ENCODE measurements around the gene KRT71. TPM values are rescaled to one million over a fixed set of nuclear protein-coding genes. Genes with fewer than 3 reads are reported as not detected.

The KRT71 gene
- total and polyA plus RNA-seq, 2 of the 8 experiments (the other 6 are each of a cell fraction or from before 2014, with no cell fraction given), result not detected

- Histone ChIP-seq H2BK5ac (ENCODE audit: low read depth, low read length) (no peak overlapping the region), H3K56ac (replicated peaks; ENCODE audit: insufficient read length, low read depth, low read length) (no peak overlapping the region), H3K14ac (ENCODE audit: insufficient read length) (no peak overlapping the region), H3K27ac (ENCODE audit: low read depth, low read length) (no peak overlapping the region), H3K27me3 (replicated peaks in 1 of 4; ENCODE audit: control insufficient read depth in 3 of 4, extremely low read depth in 1 of 4, insufficient read depth in 3 of 4, low read length in 3 of 4) (peaks cover 0 to 6% (median under 1%) of the 10 kb centered on the region in 4 experiments; a peak in 5 of 7 replicates), H3K9me3 (ENCODE audit: insufficient read depth in 2 of 2, low read depth in 1 of 2, low read length in 1 of 2) (no peaks in the 10 kb centered on the region; a peak in 2 of 4 replicates), H4K5ac (ENCODE audit: insufficient read length, low read depth, low read length) (no peak overlapping the region), H2AK5ac (ENCODE audit: low read depth, low read length) (no peak overlapping the region), H3K23me2 (ENCODE audit: low read depth, low read length) (no peaks in the 10 kb centered on the region; the same call in 1 of the 2 replicates), H3K36me3 (ENCODE audit: control insufficient read depth in 2 of 4, insufficient read depth in 4 of 4, low read length in 3 of 4) (no peaks in the 10 kb centered on the region), H2AFZ (ENCODE audit: low read length) (no peak overlapping the region), H4K91ac (replicated peaks; ENCODE audit: insufficient read length, low read length) (no peak overlapping the region), H3K4me2 (ENCODE audit: insufficient read depth in 1 of 2, low read depth in 2 of 2, low read length in 2 of 2) (no peak overlapping the region; a peak in 1 of 4 replicates), H3K4me1 (replicated peaks in 1 of 4; ENCODE audit: control insufficient read depth in 3 of 4, insufficient read depth in 4 of 4, low read length in 3 of 4) (no peaks in the 10 kb centered on the region), H3K79me2 (ENCODE audit: control insufficient read depth in 1 of 2, insufficient read depth in 2 of 2, low read length in 2 of 2) (no peaks in the 10 kb centered on the region), H3K23ac (ENCODE audit: insufficient read length) (no peak overlapping the region), H3K18ac (ENCODE audit: extremely low read depth, low read length) (no peak overlapping the region), H2BK12ac (ENCODE audit: low read depth, low read length) (no peak overlapping the region), H4K8ac (ENCODE audit: extremely low read depth, insufficient read depth, low read length) (no peak overlapping the region), H3K79me1 (ENCODE audit: low read depth, low read length) (no peaks in the 10 kb centered on the region), H2BK120ac (replicated peaks; ENCODE audit: low read depth, low read length) (no peak overlapping the region), H3K4ac (replicated peaks; ENCODE audit: insufficient read length, low read depth, low read length) (no peak overlapping the region), H3K9ac (replicated peaks in 1 of 4; ENCODE audit: extremely low read depth in 1 of 4, low read depth in 3 of 4, low read length in 3 of 4) (no peak overlapping the region), H3K4me3 (ENCODE audit: extremely low read depth in 1 of 4, insufficient read depth in 2 of 4, low read depth in 3 of 4, low read length in 4 of 4) (no peak overlapping the region), H4K20me1 (replicated peaks in 1 of 2; ENCODE audit: control insufficient read depth in 1 of 2, insufficient read depth in 2 of 2, low read length in 2 of 2) (no peaks in the 10 kb centered on the region), H2BK15ac (ENCODE audit: low read length) (no peak overlapping the region), H2BK20ac (ENCODE audit: low read length) (no peak overlapping the region)
- ChIA-PET CTCF (ENCODE audit: partially characterized antibody) (interaction anchor here (1.0 to 23.2 kb wide), 6 partner anchors 12 to 275 kb away, joined by 3 to 502 read pairs (median 4); no protein-coding TSS in a partner anchor), POLR2A (ENCODE audit: partially characterized antibody) (no interaction called here)
- WGBS, 2 experiments (ENCODE audit: extremely low coverage in 1 of 2, insufficient coverage in 1 of 2, insufficient read length in 1 of 2, insufficient replicate concordance in 2 of 2, low coverage in 1 of 2, low lambda C conversion rate in 2 of 2, missing lambda C conversion rate in 1 of 2), result 91% methylated on average over 9 of the region's 12 CpGs; no CpG with 5 or more reads in 1 of the 2 experiments
- TF ChIP-seq ATF2 (IDR thresholded peaks at IDR 0.05; ENCODE audit: low read length) (no peak), SRF (IDR thresholded peaks at IDR 0.05; ENCODE audit: low read depth, low read length) (no peak), EP300 (IDR thresholded peaks at IDR 0.05; ENCODE audit: borderline replicate concordance in 1 of 2, low read depth in 2 of 2, low read length in 2 of 2) (no peak), TCF12 (IDR thresholded peaks at IDR 0.05; ENCODE audit: low read depth, low read length) (no peak), PHF8 (conservative IDR thresholded peaks at IDR 0.05; ENCODE audit: low read depth, low read length) (no peak), BACH1 (IDR thresholded peaks at IDR 0.05; ENCODE audit: low read length) (no peak), E2F6 (IDR thresholded peaks at IDR 0.05) (no peak), MAX (IDR thresholded peaks at IDR 0.05) (no peak), SP4 (IDR thresholded peaks at IDR 0.05; ENCODE audit: low read length) (no peak), JUN (IDR thresholded peaks at IDR 0.05; ENCODE audit: low read depth, low read length) (no peak), POU5F1 (IDR thresholded peaks at IDR 0.05; ENCODE audit: low read depth, low read length) (no peak), NRF1 (IDR thresholded peaks at IDR 0.05; ENCODE audit: low read depth, low read length) (no peak)
- DNase-seq (ENCODE audit: low read depth in 1 of 2, low spot score in 2 of 2) (no peak), FAIRE-seq (no peak)
Measured at GRCh38 chr12:52600475-52600874, 47.5 kb upstream of the KRT71 start.

Data from H1 (cell line).